ENCODE data around the gene MALRD1. TPM values are rescaled to one million over a fixed set of nuclear protein-coding genes. Genes with fewer than 3 reads are reported as not detected.

MALRD1 gene
- total RNA-seq, 1 experiment from 2014 or later, result 0.50 TPM

DNA sequence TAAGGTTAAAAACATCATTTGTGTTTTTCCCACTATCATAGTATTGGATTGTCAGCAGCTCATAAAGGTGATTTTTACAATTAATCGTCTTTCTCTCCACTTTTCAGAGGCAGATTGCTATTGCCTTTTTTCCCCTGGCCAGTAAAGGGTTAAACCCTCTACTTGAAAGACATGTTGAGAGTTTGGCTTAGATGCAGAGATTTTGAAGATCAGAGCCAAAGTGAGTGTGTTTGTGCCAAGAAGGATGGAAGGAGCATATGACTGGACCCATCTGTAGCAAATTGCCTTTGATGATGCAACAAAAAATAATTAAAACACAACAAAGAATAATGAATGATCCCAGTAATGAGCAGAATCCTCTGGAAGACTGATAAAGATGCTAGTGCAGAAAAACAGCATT is 373.1 kb downstream of the MALRD1 start:
- H3K27me3 Mint-ChIP-seq (ENCODE audit: low read depth), result peaks cover 44% of the 10 kb centered on the region
- ATAC-seq, result no peak
- peaks cover 60% of the 10 kb centered on the region for H3K4me1 Mint-ChIP-seq
- no peak for TF ChIP-seq ATF3 (CRISPR knock-in tag; conservative IDR thresholded peaks at IDR 0.05)
- no peak for TF ChIP-seq ZNF219 (CRISPR knock-in tag; IDR thresholded peaks at IDR 0.05; ENCODE audit: borderline replicate concordance)
- no peak for TF ChIP-seq ARID4B (CRISPR knock-in tag; IDR thresholded peaks at IDR 0.05; ENCODE audit: borderline replicate concordance)
- no peak for TF ChIP-seq RELA (CRISPR knock-in tag; IDR thresholded peaks at IDR 0.05; ENCODE audit: borderline replicate concordance)
- TF ChIP-seq CBFB (CRISPR knock-in tag; IDR thresholded peaks at IDR 0.05; ENCODE audit: low read depth), result no peak
- no peak for TF ChIP-seq ZNF138 (CRISPR knock-in tag; conservative IDR thresholded peaks at IDR 0.05)
- TF ChIP-seq, protein P1, sequence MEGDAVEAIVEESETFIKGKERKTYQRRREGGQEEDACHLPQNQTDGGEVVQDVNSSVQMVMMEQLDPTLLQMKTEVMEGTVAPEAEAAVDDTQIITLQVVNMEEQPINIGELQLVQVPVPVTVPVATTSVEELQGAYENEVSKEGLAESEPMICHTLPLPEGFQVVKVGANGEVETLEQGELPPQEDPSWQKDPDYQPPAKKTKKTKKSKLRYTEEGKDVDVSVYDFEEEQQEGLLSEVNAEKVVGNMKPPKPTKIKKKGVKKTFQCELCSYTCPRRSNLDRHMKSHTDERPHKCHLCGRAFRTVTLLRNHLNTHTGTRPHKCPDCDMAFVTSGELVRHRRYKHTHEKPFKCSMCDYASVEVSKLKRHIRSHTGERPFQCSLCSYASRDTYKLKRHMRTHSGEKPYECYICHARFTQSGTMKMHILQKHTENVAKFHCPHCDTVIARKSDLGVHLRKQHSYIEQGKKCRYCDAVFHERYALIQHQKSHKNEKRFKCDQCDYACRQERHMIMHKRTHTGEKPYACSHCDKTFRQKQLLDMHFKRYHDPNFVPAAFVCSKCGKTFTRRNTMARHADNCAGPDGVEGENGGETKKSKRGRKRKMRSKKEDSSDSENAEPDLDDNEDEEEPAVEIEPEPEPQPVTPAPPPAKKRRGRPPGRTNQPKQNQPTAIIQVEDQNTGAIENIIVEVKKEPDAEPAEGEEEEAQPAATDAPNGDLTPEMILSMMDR (IDR thresholded peaks at IDR 0.05), result no peak
- no peak for TF ChIP-seq TCF7 (CRISPR knock-in tag; IDR thresholded peaks at IDR 0.05; ENCODE audit: low read depth)
- TF ChIP-seq TP53 (CRISPR knock-in tag; IDR thresholded peaks at IDR 0.05), result no peak
- TF ChIP-seq OVOL2 (CRISPR knock-in tag; IDR thresholded peaks at IDR 0.05; ENCODE audit: borderline replicate concordance), result no peak
- TF ChIP-seq, protein P2, sequence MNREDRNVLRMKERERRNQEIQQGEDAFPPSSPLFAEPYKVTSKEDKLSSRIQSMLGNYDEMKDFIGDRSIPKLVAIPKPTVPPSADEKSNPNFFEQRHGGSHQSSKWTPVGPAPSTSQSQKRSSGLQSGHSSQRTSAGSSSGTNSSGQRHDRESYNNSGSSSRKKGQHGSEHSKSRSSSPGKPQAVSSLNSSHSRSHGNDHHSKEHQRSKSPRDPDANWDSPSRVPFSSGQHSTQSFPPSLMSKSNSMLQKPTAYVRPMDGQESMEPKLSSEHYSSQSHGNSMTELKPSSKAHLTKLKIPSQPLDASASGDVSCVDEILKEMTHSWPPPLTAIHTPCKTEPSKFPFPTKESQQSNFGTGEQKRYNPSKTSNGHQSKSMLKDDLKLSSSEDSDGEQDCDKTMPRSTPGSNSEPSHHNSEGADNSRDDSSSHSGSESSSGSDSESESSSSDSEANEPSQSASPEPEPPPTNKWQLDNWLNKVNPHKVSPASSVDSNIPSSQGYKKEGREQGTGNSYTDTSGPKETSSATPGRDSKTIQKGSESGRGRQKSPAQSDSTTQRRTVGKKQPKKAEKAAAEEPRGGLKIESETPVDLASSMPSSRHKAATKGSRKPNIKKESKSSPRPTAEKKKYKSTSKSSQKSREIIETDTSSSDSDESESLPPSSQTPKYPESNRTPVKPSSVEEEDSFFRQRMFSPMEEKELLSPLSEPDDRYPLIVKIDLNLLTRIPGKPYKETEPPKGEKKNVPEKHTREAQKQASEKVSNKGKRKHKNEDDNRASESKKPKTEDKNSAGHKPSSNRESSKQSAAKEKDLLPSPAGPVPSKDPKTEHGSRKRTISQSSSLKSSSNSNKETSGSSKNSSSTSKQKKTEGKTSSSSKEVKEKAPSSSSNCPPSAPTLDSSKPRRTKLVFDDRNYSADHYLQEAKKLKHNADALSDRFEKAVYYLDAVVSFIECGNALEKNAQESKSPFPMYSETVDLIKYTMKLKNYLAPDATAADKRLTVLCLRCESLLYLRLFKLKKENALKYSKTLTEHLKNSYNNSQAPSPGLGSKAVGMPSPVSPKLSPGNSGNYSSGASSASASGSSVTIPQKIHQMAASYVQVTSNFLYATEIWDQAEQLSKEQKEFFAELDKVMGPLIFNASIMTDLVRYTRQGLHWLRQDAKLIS (CRISPR knock-in tag; IDR thresholded peaks at IDR 0.05; ENCODE audit: borderline replicate concordance), result no peak
- no peak for TF ChIP-seq NR3C1 (CRISPR knock-in tag; conservative IDR thresholded peaks at IDR 0.05; ENCODE audit: low read depth)
- H3K9me3 Mint-ChIP-seq, result no peaks in the 10 kb centered on the region
- H3K36me3 Mint-ChIP-seq, result no peaks in the 10 kb centered on the region
- ChIA-PET POLR2A (no interaction called here), CTCF (no interaction called here)
- no peak for DNase-seq (ENCODE audit: low spot score)
- no peak overlapping the region for H3K27ac Mint-ChIP-seq
- H3K4me3 Mint-ChIP-seq, result no peak overlapping the region

DNA sequence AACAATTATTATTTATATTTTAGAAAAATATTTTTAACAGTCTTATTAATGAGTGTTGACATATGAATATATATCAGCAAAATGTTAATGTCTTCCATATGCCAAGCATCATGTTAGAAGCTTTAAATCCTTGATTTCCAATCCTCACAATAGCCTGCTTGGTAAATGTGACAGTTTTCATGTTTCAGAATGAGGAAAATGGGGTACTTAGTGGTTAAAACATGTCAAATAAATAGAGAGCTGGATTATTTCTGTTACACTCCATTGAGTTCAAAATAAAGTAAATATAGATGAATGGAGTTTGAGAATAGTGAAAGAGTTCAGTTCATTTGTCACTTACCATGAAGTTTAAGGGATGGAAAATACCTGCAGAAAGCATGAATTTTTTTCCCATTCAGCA is 377.4 kb downstream of the MALRD1 start:
- Mint-ChIP-seq H3K36me3 (no peaks in the 10 kb centered on the region), H3K4me1 (peaks cover 30% of the 10 kb centered on the region), H3K9me3 (no peaks in the 10 kb centered on the region), H3K27ac (no peak overlapping the region), H3K27me3 (ENCODE audit: low read depth) (peaks cover 1% of the 10 kb centered on the region), H3K4me3 (no peak overlapping the region)
- CTCF ChIA-PET, result no interaction called here
- POLR2A ChIA-PET, result no interaction called here
- ATAC-seq (no peak), DNase-seq (ENCODE audit: low spot score) (no peak)
- TF ChIP-seq ATF3 (CRISPR knock-in tag; conservative IDR thresholded peaks at IDR 0.05) (no peak), ZNF423 (CRISPR knock-in tag; IDR thresholded peaks at IDR 0.05) (no peak), OVOL2 (CRISPR knock-in tag; IDR thresholded peaks at IDR 0.05; ENCODE audit: borderline replicate concordance) (no peak), ZNF138 (CRISPR knock-in tag; conservative IDR thresholded peaks at IDR 0.05) (no peak), ZNF121 (CRISPR knock-in tag; IDR thresholded peaks at IDR 0.05) (no peak), MAX (CRISPR knock-in tag; IDR thresholded peaks at IDR 0.05) (no peak), ZMAT4 (CRISPR knock-in tag; IDR thresholded peaks at IDR 0.05) (no peak), ETV6 (CRISPR knock-in tag; IDR thresholded peaks at IDR 0.05) (no peak), JAZF1 (CRISPR knock-in tag; IDR thresholded peaks at IDR 0.05) (no peak), ZNF219 (CRISPR knock-in tag; IDR thresholded peaks at IDR 0.05; ENCODE audit: borderline replicate concordance) (no peak)
- TF ChIP-seq, protein P3, sequence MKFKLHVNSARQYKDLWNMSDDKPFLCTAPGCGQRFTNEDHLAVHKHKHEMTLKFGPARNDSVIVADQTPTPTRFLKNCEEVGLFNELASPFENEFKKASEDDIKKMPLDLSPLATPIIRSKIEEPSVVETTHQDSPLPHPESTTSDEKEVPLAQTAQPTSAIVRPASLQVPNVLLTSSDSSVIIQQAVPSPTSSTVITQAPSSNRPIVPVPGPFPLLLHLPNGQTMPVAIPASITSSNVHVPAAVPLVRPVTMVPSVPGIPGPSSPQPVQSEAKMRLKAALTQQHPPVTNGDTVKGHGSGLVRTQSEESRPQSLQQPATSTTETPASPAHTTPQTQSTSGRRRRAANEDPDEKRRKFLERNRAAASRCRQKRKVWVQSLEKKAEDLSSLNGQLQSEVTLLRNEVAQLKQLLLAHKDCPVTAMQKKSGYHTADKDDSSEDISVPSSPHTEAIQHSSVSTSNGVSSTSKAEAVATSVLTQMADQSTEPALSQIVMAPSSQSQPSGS (CRISPR knock-in tag; IDR thresholded peaks at IDR 0.05; ENCODE audit: borderline replicate concordance, low read depth), result no peak
- TF ChIP-seq, protein P1 (IDR thresholded peaks at IDR 0.05), result no peak
